AG10803 (cell line): ENCODE measurements around the gene SMIM24.

Source experiments
- DNase-seq: peaks from one replicate; pipeline ENCODE4 v3.0.0; 2010; ENCODE audit warnings: low read depth
- H3K4me3 ChIP-seq: 2 replicates; pipeline ENCODE4 v1.5.1; 2011; ENCODE audit warnings: mild to moderate bottlenecking, low read length, control low read depth
- CTCF ChIP-seq: conservative IDR thresholded peaks from 2 replicates; pipeline ENCODE4 v1.5.1; 2011; ENCODE audit warnings: mild to moderate bottlenecking, low read length, control low read depth, inconsistent platforms

The SMIM24 gene

GRCh38 chr19:3476830-3477229 is 3.5 kb downstream of the SMIM24 start:
- no peak for TF ChIP-seq CTCF
- no peak overlapping the region for H3K4me3 ChIP-seq
- no peak for DNase-seq

- H3K4me3 ChIP-seq, result no peak overlapping the region
- no peak for DNase-seq
- TF ChIP-seq CTCF, result no peak
Measured at GRCh38 chr19:3475449-3475848, 4.9 kb downstream of the SMIM24 start.

- H3K4me3 ChIP-seq, result no peak overlapping the region
- no peak for TF ChIP-seq CTCF
- no peak for DNase-seq
Measured at GRCh38 chr19:3474614-3475013, 5.7 kb downstream of the SMIM24 start.

- no peak for TF ChIP-seq CTCF
- no peak for DNase-seq
Measured at GRCh38 chr19:3474010-3474409, 6.3 kb downstream of the SMIM24 start.

GRCh38 chr19:3471954-3472655 is 8.2 kb downstream of the SMIM24 start:
- DNase-seq, result no peak
- TF ChIP-seq CTCF, result peak; percentile 77
- H3K4me3 ChIP-seq, result no peak overlapping the region

More at GRCh38 chr19:3474010-3474409, 6.3 kb downstream of the SMIM24 start:
- no peak overlapping the region for H3K4me3 ChIP-seq

GRCh38 chr19:3470500-3471128 is 9.7 kb downstream of the SMIM24 start:
- no peak overlapping the region for H3K4me3 ChIP-seq
- no peak for TF ChIP-seq CTCF
- DNase-seq, result peak; percentile 13
